HepG2 (cell line): ENCODE results near the gene OAF. TPM values are rescaled to one million over a fixed set of nuclear protein-coding genes. Genes with fewer than 3 reads are reported as not detected.

Experiments
- CBX1 ChIP-seq: IDR thresholded peaks from one replicate; pipeline ENCODE4 v1.6.1; 2016; ENCODE audit warnings: antibody characterized with exemption, low read depth
- CREM ChIP-seq, 2 experiments: sonication (generic) in 1 of 2; formaldehyde crosslinking in 1 of 2; IDR thresholded peaks; 2 replicates each; pipeline versions ENCODE4 v1.4.0 to v1.6.1; 2016 to 2020; ENCODE audit warnings: antibody characterized with exemption in 1 of 2, mild to moderate bottlenecking in 1 of 2, missing genetic modification reagents in 1 of 2
- FOXA3 ChIP-seq: IDR thresholded peaks from 2 replicates; pipeline ENCODE4 v1.6.1; 2016; ENCODE audit warnings: missing genetic modification reagents, missing compliant biosample characterization
- PHF8 ChIP-seq: sonication (generic); formaldehyde crosslinking; IDR thresholded peaks from 2 replicates; pipeline ENCODE4 v1.5.0; 2020; ENCODE audit warnings: missing genetic modification reagents
- PLSCR1 ChIP-seq: sonication (generic); formaldehyde crosslinking; IDR thresholded peaks from 2 replicates; pipeline ENCODE4 v1.5.0; 2020; ENCODE audit warnings: missing genetic modification reagents, mild to moderate bottlenecking, borderline replicate concordance
- SIX4 ChIP-seq: sonication (generic); formaldehyde crosslinking; IDR thresholded peaks from 2 replicates; pipeline ENCODE4 v1.4.0; 2020; ENCODE audit warnings: missing genetic modification reagents
- SOX5 ChIP-seq: IDR thresholded peaks from 2 replicates; pipeline ENCODE4 v1.6.1; 2016; ENCODE audit warnings: borderline replicate concordance
- TGIF2 ChIP-seq: IDR thresholded peaks from 2 replicates; pipeline ENCODE4 v1.6.1; 2016; ENCODE audit warnings: control low read depth, missing compliant biosample characterization
- YY1 ChIP-seq: IDR thresholded peaks from 2 replicates; pipeline ENCODE4 v1.6.1; 2011; ENCODE audit warnings: low read length, low read depth, moderate library complexity, mild to moderate bottlenecking; ENCODE audit not compliant: insufficient read depth, insufficient replicate concordance
- ZBTB42 ChIP-seq: sonication (generic); formaldehyde crosslinking; IDR thresholded peaks from 2 replicates; pipeline ENCODE4 v1.5.0; 2020; ENCODE audit warnings: mild to moderate bottlenecking, missing genetic modification reagents
- ZNF318 ChIP-seq: sonication (generic); formaldehyde crosslinking; IDR thresholded peaks from 2 replicates; pipeline ENCODE4 v1.4.0; 2020; ENCODE audit warnings: mild to moderate bottlenecking, missing genetic modification reagents
- ZNF343 ChIP-seq: sonication (generic); formaldehyde crosslinking; IDR thresholded peaks from 2 replicates; pipeline ENCODE4 v1.4.0; 2020; ENCODE audit warnings: mild to moderate bottlenecking, missing genetic modification reagents
- ZNF543 ChIP-seq: sonication (generic); formaldehyde crosslinking; IDR thresholded peaks from 2 replicates; pipeline ENCODE4 v1.4.0; 2020; ENCODE audit warnings: mild to moderate bottlenecking, missing genetic modification reagents
- ZNF563 ChIP-seq: sonication (generic); formaldehyde crosslinking; IDR thresholded peaks from 2 replicates; pipeline ENCODE4 v1.8.0; 2022; ENCODE audit warnings: mild to moderate bottlenecking, moderate library complexity, missing genetic modification reagents
- ZNF644 ChIP-seq: IDR thresholded peaks from 2 replicates; pipeline ENCODE4 v1.6.1; 2016; ENCODE audit warnings: low read depth
- ZSCAN9 ChIP-seq: IDR thresholded peaks from 2 replicates; pipeline ENCODE4 v1.6.1; 2016; ENCODE audit warnings: borderline replicate concordance
- polyA plus RNA-seq, 8 experiments: library from polyadenylated mRNA; depleted of rRNA in 3 of 8; stranded (reverse) in 7 of 8; unstranded in 1 of 8; fragments of >200 nt; fragmentation: Illumina TruSeq in 4 of 8; extraction: Trizol in 4 of 8; gene quantifications; 2 replicates each; pipeline versions ENCODE4 v1.2.1 to v1.2.3, GENCODE V29; 2011 to 2016; ENCODE audit warnings: low read depth in 4 of 8, missing spikeins in 1 of 8, mixed read lengths in 1 of 8; ENCODE audit not compliant: insufficient read depth in 1 of 8
- total RNA-seq, 5 experiments: library from RNA; depleted of rRNA; stranded (reverse); fragments of >200 nt; fragmentation: Illumina TruSeq; extraction: Trizol; gene quantifications; 2 replicates each; pipeline ENCODE4 v1.2.3, GENCODE V29; 2016; ENCODE audit warnings: low read depth in 1 of 5
- TF ChIP-seq, protein P1 (sequence below), 2 experiments: fragments of 450-650 bp in 1 of 2; sonication (generic) in 1 of 2; formaldehyde crosslinking; IDR thresholded peaks; 2 replicates each; pipeline versions ENCODE4 v1.5.0 to v1.8.0; 2020 to 2022; ENCODE audit warnings: mild to moderate bottlenecking in 1 of 2, missing genetic modification reagents in 1 of 2
- TF ChIP-seq, protein P2 (sequence below): sonication (generic); formaldehyde crosslinking; IDR thresholded peaks from 2 replicates; pipeline ENCODE4 v1.4.0; 2020; ENCODE audit warnings: missing genetic modification reagents, borderline replicate concordance

The OAF gene
- total and polyA plus RNA-seq, 2 of the 13 experiments (the other 11 are each of a cell fraction or from before 2014, with no cell fraction given) = 63.7 to 94.6 TPM

DNA sequence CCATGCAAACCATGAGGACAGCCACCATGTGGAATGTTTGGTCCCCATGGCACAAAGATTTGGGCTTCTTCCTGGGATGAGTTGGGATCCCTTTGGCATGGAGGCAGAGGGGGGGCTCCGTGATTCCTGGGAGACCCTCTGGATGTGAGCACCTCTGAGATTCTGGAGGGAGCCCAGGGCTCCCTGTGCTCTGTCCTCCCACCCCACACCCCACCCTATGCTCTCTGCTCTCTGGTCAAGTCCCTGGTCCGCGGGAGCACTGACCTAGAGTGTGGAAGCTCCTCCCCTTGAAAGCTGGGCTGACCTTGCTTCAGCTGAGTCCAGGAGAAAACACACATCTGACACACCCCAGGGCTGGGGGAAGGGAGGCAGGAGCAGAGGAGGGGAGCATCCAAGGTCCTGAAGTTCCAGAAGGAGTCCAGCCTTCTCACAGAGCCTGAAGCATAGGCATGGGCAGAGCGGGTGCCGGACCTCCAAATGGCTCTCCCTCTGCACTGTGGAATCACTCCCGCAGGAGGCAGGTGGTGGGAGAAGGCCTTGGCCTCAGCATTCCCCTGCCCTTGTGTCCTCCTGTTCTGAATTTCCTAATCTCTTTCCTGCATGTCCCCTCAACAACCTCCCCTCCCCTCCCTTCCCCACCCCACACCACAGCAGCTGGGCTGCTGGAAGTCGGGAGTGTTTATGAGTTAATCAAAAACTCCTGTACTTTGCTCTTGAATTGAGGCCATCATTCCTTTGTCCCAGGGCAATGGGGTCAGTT is 25.7 kb upstream of the OAF start (continued):
- TF ChIP-seq SOX5 (CRISPR knock-in tag) (peak; percentile 55; the same call in 1 of the 2 replicates), PHF8 (CRISPR knock-in tag) (peak; percentile 36; the same call in 1 of the 2 replicates), ZNF543 (0 out of 2 replicates have a peak, but pooled peaks have one; percentile 46), TGIF2 (CRISPR knock-in tag) (0 out of 2 replicates have a peak, but pooled peaks have one; percentile 75), YY1 (no peak), PLSCR1 (CRISPR knock-in tag) (no peak), ZNF318 (CRISPR knock-in tag) (peak; percentile 34; the same call in 1 of the 2 replicates), ZNF563 (0 out of 2 replicates have a peak, but pooled peaks have one; percentile 25), ZBTB42 (CRISPR knock-in tag) (no peak; the same call in 1 of the 2 replicates), ZNF343 (CRISPR knock-in tag) (0 out of 2 replicates have a peak, but pooled peaks have one; percentile 69), ZNF644 (CRISPR knock-in tag) (peak; percentile 74), ZSCAN9 (no peak), FOXA3 (CRISPR knock-in tag) (peak; percentile 33; the same call in 1 of the 2 replicates), SIX4 (CRISPR knock-in tag) (no peak; the same call in 1 of the 2 replicates), CREM (IDR thresholded peaks at IDR 0.05) (peak; percentile 72), CREM (CRISPR knock-in tag; IDR thresholded peaks at IDR 0.05) (no peak), CBX1 (peak; percentile 46)
- TF ChIP-seq, protein P1, sequence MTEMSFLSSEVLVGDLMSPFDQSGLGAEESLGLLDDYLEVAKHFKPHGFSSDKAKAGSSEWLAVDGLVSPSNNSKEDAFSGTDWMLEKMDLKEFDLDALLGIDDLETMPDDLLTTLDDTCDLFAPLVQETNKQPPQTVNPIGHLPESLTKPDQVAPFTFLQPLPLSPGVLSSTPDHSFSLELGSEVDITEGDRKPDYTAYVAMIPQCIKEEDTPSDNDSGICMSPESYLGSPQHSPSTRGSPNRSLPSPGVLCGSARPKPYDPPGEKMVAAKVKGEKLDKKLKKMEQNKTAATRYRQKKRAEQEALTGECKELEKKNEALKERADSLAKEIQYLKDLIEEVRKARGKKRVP (CRISPR knock-in tag; IDR thresholded peaks at IDR 0.05) = 0 out of 4 replicates have a peak, but pooled peaks of 1 of the 2 experiments have one; percentile 1
- TF ChIP-seq, protein P2, sequence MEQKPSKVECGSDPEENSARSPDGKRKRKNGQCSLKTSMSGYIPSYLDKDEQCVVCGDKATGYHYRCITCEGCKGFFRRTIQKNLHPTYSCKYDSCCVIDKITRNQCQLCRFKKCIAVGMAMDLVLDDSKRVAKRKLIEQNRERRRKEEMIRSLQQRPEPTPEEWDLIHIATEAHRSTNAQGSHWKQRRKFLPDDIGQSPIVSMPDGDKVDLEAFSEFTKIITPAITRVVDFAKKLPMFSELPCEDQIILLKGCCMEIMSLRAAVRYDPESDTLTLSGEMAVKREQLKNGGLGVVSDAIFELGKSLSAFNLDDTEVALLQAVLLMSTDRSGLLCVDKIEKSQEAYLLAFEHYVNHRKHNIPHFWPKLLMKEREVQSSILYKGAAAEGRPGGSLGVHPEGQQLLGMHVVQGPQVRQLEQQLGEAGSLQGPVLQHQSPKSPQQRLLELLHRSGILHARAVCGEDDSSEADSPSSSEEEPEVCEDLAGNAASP (CRISPR knock-in tag) = peak; percentile 84
